GM19452 (cell line): ENCODE data around the gene DAPK1.

Experiments used
- ATAC-seq: cut with Tn5 transposase; IDR thresholded peaks from one replicate; pipeline ENCODE4 v1.9.1; 2021; ENCODE audit not compliant: unreplicated experiment

Gene DAPK1

GRCh38 chr9:87707805-87708506 is 210.3 kb downstream of the DAPK1 start:
- no peak for ATAC-seq

- ATAC-seq: no peak
Observed at GRCh38 chr9:87708546-87708945, 210.9 kb downstream of the DAPK1 start.

GRCh38 chr9:87708986-87709728 is 211.5 kb downstream of the DAPK1 start:
- no peak for ATAC-seq

- no peak for ATAC-seq
Observed at GRCh38 chr9:87710443-87710842, 212.8 kb downstream of the DAPK1 start.

- no peak for ATAC-seq
Observed at GRCh38 chr9:87711857-87712800, 214.5 kb downstream of the DAPK1 start.

GRCh38 chr9:87712801-87713277 is 215.2 kb downstream of the DAPK1 start:
- ATAC-seq: no peak

GRCh38 chr9:87713278-87713987 is 215.8 kb downstream of the DAPK1 start:
- ATAC-seq: no peak

- no peak for ATAC-seq
Observed at GRCh38 chr9:87713988-87714330, 216.3 kb downstream of the DAPK1 start.

GRCh38 chr9:87714819-87715218 is 217.2 kb downstream of the DAPK1 start:
- ATAC-seq: no peak

- no peak for ATAC-seq
Observed at GRCh38 chr9:87716141-87716540, 218.5 kb downstream of the DAPK1 start.

GRCh38 chr9:87717456-87717855 is 219.8 kb downstream of the DAPK1 start:
- ATAC-seq: no peak

- no peak for ATAC-seq
Observed at GRCh38 chr9:87718231-87718630, 220.6 kb downstream of the DAPK1 start.

GRCh38 chr9:87718852-87719612 is 221.4 kb downstream of the DAPK1 start:
- no peak for ATAC-seq

GRCh38 chr9:87720173-87720572 is 222.5 kb downstream of the DAPK1 start:
- no peak for ATAC-seq

- ATAC-seq: no peak
Observed at GRCh38 chr9:87722393-87723088, 224.9 kb downstream of the DAPK1 start.

- ATAC-seq: no peak
Observed at GRCh38 chr9:87725356-87725899, 227.8 kb downstream of the DAPK1 start.

GRCh38 chr9:87725900-87726709 is 228.4 kb downstream of the DAPK1 start, which contains the start of gene CTSL:
CTSL (plus strand) TSS chr9:87726119; CDS start chr9:87727604, 1,485 bp downstream.
- ATAC-seq: no peak

- ATAC-seq: no peak
Observed at GRCh38 chr9:87729246-87729645, 231.6 kb downstream of the DAPK1 start.
